Measurements from ENCODE around the gene PDZD7.
"Not testable (repeated sequence)": the region's sequence is repeated elsewhere in the genome, so short reads cannot be mapped to it uniquely, and the experiment has no call there.

PDZD7 gene

GRCh38 chr10:101038484-101038883, 7.6 kb upstream of the PDZD7 start:
- peaks cover 22% of the 10 kb centered on the region for H3K27me3 Mint-ChIP-seq (ENCODE audit: low read depth)
- no peaks in the 10 kb centered on the region for H3K9me3 Mint-ChIP-seq
- peaks cover 25% of the 10 kb centered on the region for H3K4me1 Mint-ChIP-seq
- H3K36me3 Mint-ChIP-seq (ENCODE audit: low read depth): peaks cover 6% of the 10 kb centered on the region
- TF ChIP-seq CTCF (IDR thresholded peaks at IDR 0.05; ENCODE audit: unreplicated experiment in 3 of 3): no peak
- no peak overlapping the region for H3K4me3 Mint-ChIP-seq
- H3K27ac Mint-ChIP-seq: no peak overlapping the region

GRCh38 chr10:101036726-101037125, 5.8 kb upstream of the PDZD7 start:
- Mint-ChIP-seq H3K27me3 (ENCODE audit: low read depth) (peaks cover 27% of the 10 kb centered on the region), H3K9me3 (no peaks in the 10 kb centered on the region), H3K27ac (no peak overlapping the region), H3K36me3 (ENCODE audit: low read depth) (peaks cover 6% of the 10 kb centered on the region), H3K4me1 (peaks cover 15% of the 10 kb centered on the region), H3K4me3 (no peak overlapping the region)
- no peak for TF ChIP-seq CTCF (IDR thresholded peaks at IDR 0.05; ENCODE audit: unreplicated experiment in 3 of 3)

GRCh38 chr10:101035916-101036702, 5.2 kb upstream of the PDZD7 start:
- Mint-ChIP-seq H3K36me3 (ENCODE audit: low read depth) (peaks cover 6% of the 10 kb centered on the region), H3K27me3 (ENCODE audit: low read depth) (peaks cover 29% of the 10 kb centered on the region), H3K9me3 (no peaks in the 10 kb centered on the region), H3K4me3 (no peak overlapping the region), H3K27ac (no peak overlapping the region), H3K4me1 (peaks cover 15% of the 10 kb centered on the region)
- TF ChIP-seq CTCF (IDR thresholded peaks at IDR 0.05; ENCODE audit: unreplicated experiment in 3 of 3): no peak

- H3K27me3 Mint-ChIP-seq (ENCODE audit: low read depth): peaks cover 31% of the 10 kb centered on the region
- no peaks in the 10 kb centered on the region for H3K9me3 Mint-ChIP-seq
- no peak overlapping the region for H3K27ac Mint-ChIP-seq
- no peak for TF ChIP-seq CTCF (IDR thresholded peaks at IDR 0.05; ENCODE audit: unreplicated experiment in 3 of 3)
- H3K4me3 Mint-ChIP-seq: no peak overlapping the region
- H3K36me3 Mint-ChIP-seq (ENCODE audit: low read depth): peaks cover 6% of the 10 kb centered on the region
- H3K4me1 Mint-ChIP-seq: peaks cover 13% of the 10 kb centered on the region
Measured at GRCh38 chr10:101035314-101035713, 4.4 kb upstream of the PDZD7 start.

GRCh38 chr10:101034404-101034803, 3.5 kb upstream of the PDZD7 start:
- Mint-ChIP-seq H3K4me3 (peak overlapping the region in 1 of 3 experiments; percentile 41), H3K27me3 (ENCODE audit: low read depth) (peaks cover 34% of the 10 kb centered on the region), H3K4me1 (peaks cover 15% of the 10 kb centered on the region)
- not testable (repeated sequence) for H3K36me3 Mint-ChIP-seq (ENCODE audit: low read depth); H3K9me3 Mint-ChIP-seq; H3K27ac Mint-ChIP-seq

DNA sequence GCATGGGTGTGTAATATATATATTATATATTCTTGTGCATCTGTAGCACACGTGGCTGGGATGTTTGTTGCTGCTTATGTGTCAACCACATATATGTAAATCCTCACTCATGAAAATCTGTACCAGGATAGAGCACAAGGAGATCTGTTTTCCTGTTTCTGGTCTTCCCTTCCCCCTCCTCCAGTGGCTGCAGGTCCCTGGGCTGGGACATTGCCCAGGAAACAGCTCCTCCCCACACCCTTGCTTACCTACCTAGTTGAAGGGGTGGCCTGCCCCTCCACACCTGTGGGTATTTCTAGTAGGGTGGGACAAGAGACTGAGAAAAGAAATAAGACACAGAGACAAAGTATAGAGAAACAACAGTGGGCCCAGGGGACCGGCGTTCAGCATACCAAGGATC, 2.3 kb upstream of the PDZD7 start:
- no peak overlapping the region for H3K27ac Mint-ChIP-seq
- peaks cover 26% of the 10 kb centered on the region for H3K4me1 Mint-ChIP-seq
- H3K4me3 Mint-ChIP-seq: peak overlapping the region; percentile 50 to 68 (median 62)
- peaks cover 43% of the 10 kb centered on the region for H3K27me3 Mint-ChIP-seq (ENCODE audit: low read depth)
- no peak for TF ChIP-seq CTCF (IDR thresholded peaks at IDR 0.05; ENCODE audit: unreplicated experiment in 3 of 3)
- H3K36me3 Mint-ChIP-seq (ENCODE audit: low read depth): peaks cover 6% of the 10 kb centered on the region
- no peaks in the 10 kb centered on the region for H3K9me3 Mint-ChIP-seq

All from nephron (organoid).